WTC11 (cell line): ENCODE measurements around the gene EXOC4. TPM values are rescaled to one million over a fixed set of nuclear protein-coding genes. Genes with fewer than 3 reads are reported as not detected.

Experiments
- ATAC-seq: fragments of 200-7000 bp; cut with Tn5 transposase; 2 replicates; pipeline ENCODE4 v1.10.0; 2021; ENCODE audit warnings: mild to moderate bottlenecking, moderate library complexity
- CTCF ChIA-PET: fragments of 300-600 bp; sonication (Branson Sonifier 250); formaldehyde crosslinking; loops from one replicate; lab custom pipeline; 2021; ENCODE audit warnings: antibody characterized with exemption; lab: Charles Lee
- POLR2A ChIA-PET: fragments of 350-600 bp; sonication (Branson Sonifier 250); formaldehyde crosslinking; loops from one replicate; lab custom pipeline; 2021; ENCODE audit warnings: antibody characterized with exemption; lab: Charles Lee
- DNase-seq: peaks from one replicate; pipeline ENCODE4 v3.0.0; 2021; ENCODE audit warnings: low spot score
- H3K27ac Mint-ChIP-seq: 2 replicates; pipeline ENCODE4 v1.8.0; 2021; ENCODE audit warnings: mixed read lengths
- H3K27me3 Mint-ChIP-seq: 2 replicates; pipeline ENCODE4 v1.8.0; 2021; ENCODE audit warnings: low read depth, mild to moderate bottlenecking, moderate library complexity, mixed read lengths
- H3K36me3 Mint-ChIP-seq: 2 replicates; pipeline ENCODE4 v1.8.0; 2021; ENCODE audit warnings: mixed read lengths
- H3K4me1 Mint-ChIP-seq: 2 replicates; pipeline ENCODE4 v1.8.0; 2022; ENCODE audit warnings: mixed read lengths
- H3K4me3 Mint-ChIP-seq: 2 replicates; pipeline ENCODE4 v1.8.0; 2021; ENCODE audit warnings: mild to moderate bottlenecking, moderate library complexity, mixed read lengths
- H3K9me3 Mint-ChIP-seq: 2 replicates; pipeline ENCODE4 v1.8.0; 2021; ENCODE audit warnings: mixed read lengths
- ELF4 ChIP-seq: sonication (generic); formaldehyde crosslinking; IDR thresholded peaks from 2 replicates; pipeline ENCODE4 v1.8.1; 2022; ENCODE audit warnings: low read depth, mild to moderate bottlenecking, moderate library complexity, missing genetic modification reagents
- KAT7 ChIP-seq: sonication (generic); formaldehyde crosslinking; IDR thresholded peaks from 2 replicates; pipeline ENCODE4 v1.8.1; 2023; ENCODE audit warnings: missing genetic modification reagents, mild to moderate bottlenecking, borderline replicate concordance
- NR1H2 ChIP-seq: sonication (generic); formaldehyde crosslinking; IDR thresholded peaks from 2 replicates; pipeline ENCODE4 v1.9.0; 2021; ENCODE audit warnings: mild to moderate bottlenecking, moderate library complexity, missing genetic modification reagents
- TEAD1 ChIP-seq: sonication (generic); formaldehyde crosslinking; IDR thresholded peaks from 2 replicates; pipeline ENCODE4 v1.8.0; 2022; ENCODE audit warnings: mild to moderate bottlenecking, missing genetic modification reagents
- ZNF317 ChIP-seq: sonication (generic); formaldehyde crosslinking; IDR thresholded peaks from 2 replicates; pipeline ENCODE4 v1.8.1; 2023; ENCODE audit warnings: low read depth, mild to moderate bottlenecking, moderate library complexity, missing genetic modification reagents, borderline replicate concordance
- ZNF416 ChIP-seq: fragments of 250-450 bp; sonication (Bioruptor Pico); IDR thresholded peaks from 2 replicates; pipeline ENCODE4 v1.9.0; 2021; ENCODE audit warnings: mild to moderate bottlenecking, inconsistent platforms
- total RNA-seq: library from RNA; stranded (reverse); gene quantifications from 3 replicates; pipeline ENCODE4 v1.2.3, GENCODE V29; 2021
- TF ChIP-seq, protein P1 (sequence below): fragments of 250-450 bp; sonication (Bioruptor Pico); IDR thresholded peaks from 2 replicates; pipeline ENCODE4 v1.9.0; 2021; ENCODE audit warnings: mild to moderate bottlenecking, borderline replicate concordance
- TF ChIP-seq, protein P2 (sequence below): sonication (generic); formaldehyde crosslinking; IDR thresholded peaks from 2 replicates; pipeline ENCODE4 v1.8.0; 2023; ENCODE audit warnings: missing genetic modification reagents, mild to moderate bottlenecking, borderline replicate concordance
- TF ChIP-seq, protein P3 (sequence below): fragments of 200-600 bp; IDR thresholded peaks from 2 replicates; pipeline ENCODE4 v1.8.0; 2022; ENCODE audit warnings: antibody characterized with exemption
- TF ChIP-seq, protein P4 (sequence below): fragments of 250-450 bp; sonication (Bioruptor Pico); IDR thresholded peaks from 2 replicates; pipeline ENCODE4 v1.9.0; 2021; ENCODE audit warnings: mild to moderate bottlenecking
- TF ChIP-seq, protein P5 (sequence below): fragments of 250-450 bp; sonication (Bioruptor Pico); IDR thresholded peaks from 2 replicates; pipeline ENCODE4 v1.9.0; 2021; ENCODE audit warnings: moderate library complexity, mild to moderate bottlenecking, inconsistent platforms, borderline replicate concordance
- TF ChIP-seq, protein P6 (sequence below): fragments of 250-450 bp; sonication (Bioruptor Pico); conservative IDR thresholded peaks from 2 replicates; pipeline ENCODE4 v1.9.0; 2021; ENCODE audit warnings: mild to moderate bottlenecking

EXOC4 gene
- total RNA-seq, 1 experiment from 2014 or later: 62.0 TPM

DNA sequence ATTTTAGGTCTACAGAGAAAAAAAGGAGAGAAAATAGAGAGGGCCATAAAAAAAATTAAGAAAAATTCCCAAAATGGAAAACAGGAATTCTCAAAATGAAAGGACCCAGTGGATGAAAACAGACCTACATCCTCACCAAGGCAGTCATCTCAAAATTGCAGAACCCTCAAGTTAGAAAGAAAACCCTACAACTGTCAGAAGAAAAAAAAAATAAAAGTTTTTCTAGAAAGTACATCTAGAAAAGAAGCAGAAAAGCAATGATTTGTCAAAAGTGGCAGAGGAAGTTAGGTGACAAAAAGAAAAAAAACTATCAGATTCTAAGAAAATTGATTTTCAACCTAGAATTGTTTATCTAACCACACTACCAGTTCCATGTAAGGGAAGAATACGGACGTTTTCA is 706.6 kb downstream of the EXOC4 start:
- DNase-seq (no peak), ATAC-seq (no peak)
- peaks cover 25% of the 10 kb centered on the region for H3K4me1 Mint-ChIP-seq
- POLR2A ChIA-PET: no interaction called here
- peaks cover 11% of the 10 kb centered on the region for H3K36me3 Mint-ChIP-seq
- H3K4me3 Mint-ChIP-seq: no peak overlapping the region
- H3K9me3 Mint-ChIP-seq: peaks cover 10% of the 10 kb centered on the region
- H3K27me3 Mint-ChIP-seq: no peaks in the 10 kb centered on the region
- TF ChIP-seq, protein P1, sequence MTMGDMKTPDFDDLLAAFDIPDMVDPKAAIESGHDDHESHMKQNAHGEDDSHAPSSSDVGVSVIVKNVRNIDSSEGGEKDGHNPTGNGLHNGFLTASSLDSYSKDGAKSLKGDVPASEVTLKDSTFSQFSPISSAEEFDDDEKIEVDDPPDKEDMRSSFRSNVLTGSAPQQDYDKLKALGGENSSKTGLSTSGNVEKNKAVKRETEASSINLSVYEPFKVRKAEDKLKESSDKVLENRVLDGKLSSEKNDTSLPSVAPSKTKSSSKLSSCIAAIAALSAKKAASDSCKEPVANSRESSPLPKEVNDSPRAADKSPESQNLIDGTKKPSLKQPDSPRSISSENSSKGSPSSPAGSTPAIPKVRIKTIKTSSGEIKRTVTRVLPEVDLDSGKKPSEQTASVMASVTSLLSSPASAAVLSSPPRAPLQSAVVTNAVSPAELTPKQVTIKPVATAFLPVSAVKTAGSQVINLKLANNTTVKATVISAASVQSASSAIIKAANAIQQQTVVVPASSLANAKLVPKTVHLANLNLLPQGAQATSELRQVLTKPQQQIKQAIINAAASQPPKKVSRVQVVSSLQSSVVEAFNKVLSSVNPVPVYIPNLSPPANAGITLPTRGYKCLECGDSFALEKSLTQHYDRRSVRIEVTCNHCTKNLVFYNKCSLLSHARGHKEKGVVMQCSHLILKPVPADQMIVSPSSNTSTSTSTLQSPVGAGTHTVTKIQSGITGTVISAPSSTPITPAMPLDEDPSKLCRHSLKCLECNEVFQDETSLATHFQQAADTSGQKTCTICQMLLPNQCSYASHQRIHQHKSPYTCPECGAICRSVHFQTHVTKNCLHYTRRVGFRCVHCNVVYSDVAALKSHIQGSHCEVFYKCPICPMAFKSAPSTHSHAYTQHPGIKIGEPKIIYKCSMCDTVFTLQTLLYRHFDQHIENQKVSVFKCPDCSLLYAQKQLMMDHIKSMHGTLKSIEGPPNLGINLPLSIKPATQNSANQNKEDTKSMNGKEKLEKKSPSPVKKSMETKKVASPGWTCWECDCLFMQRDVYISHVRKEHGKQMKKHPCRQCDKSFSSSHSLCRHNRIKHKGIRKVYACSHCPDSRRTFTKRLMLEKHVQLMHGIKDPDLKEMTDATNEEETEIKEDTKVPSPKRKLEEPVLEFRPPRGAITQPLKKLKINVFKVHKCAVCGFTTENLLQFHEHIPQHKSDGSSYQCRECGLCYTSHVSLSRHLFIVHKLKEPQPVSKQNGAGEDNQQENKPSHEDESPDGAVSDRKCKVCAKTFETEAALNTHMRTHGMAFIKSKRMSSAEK (CRISPR knock-in tag): no peak
- TF ChIP-seq ZNF416 (CRISPR knock-in tag): no peak
- TF ChIP-seq ELF4 (CRISPR knock-in tag): no peak
- TF ChIP-seq, protein P2, sequence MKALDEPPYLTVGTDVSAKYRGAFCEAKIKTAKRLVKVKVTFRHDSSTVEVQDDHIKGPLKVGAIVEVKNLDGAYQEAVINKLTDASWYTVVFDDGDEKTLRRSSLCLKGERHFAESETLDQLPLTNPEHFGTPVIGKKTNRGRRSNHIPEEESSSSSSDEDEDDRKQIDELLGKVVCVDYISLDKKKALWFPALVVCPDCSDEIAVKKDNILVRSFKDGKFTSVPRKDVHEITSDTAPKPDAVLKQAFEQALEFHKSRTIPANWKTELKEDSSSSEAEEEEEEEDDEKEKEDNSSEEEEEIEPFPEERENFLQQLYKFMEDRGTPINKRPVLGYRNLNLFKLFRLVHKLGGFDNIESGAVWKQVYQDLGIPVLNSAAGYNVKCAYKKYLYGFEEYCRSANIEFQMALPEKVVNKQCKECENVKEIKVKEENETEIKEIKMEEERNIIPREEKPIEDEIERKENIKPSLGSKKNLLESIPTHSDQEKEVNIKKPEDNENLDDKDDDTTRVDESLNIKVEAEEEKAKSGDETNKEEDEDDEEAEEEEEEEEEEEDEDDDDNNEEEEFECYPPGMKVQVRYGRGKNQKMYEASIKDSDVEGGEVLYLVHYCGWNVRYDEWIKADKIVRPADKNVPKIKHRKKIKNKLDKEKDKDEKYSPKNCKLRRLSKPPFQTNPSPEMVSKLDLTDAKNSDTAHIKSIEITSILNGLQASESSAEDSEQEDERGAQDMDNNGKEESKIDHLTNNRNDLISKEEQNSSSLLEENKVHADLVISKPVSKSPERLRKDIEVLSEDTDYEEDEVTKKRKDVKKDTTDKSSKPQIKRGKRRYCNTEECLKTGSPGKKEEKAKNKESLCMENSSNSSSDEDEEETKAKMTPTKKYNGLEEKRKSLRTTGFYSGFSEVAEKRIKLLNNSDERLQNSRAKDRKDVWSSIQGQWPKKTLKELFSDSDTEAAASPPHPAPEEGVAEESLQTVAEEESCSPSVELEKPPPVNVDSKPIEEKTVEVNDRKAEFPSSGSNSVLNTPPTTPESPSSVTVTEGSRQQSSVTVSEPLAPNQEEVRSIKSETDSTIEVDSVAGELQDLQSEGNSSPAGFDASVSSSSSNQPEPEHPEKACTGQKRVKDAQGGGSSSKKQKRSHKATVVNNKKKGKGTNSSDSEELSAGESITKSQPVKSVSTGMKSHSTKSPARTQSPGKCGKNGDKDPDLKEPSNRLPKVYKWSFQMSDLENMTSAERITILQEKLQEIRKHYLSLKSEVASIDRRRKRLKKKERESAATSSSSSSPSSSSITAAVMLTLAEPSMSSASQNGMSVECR (CRISPR knock-in tag): no peak
- TF ChIP-seq ZNF317 (CRISPR knock-in tag): no peak
- TF ChIP-seq TEAD1: no peak
- TF ChIP-seq, protein P3, sequence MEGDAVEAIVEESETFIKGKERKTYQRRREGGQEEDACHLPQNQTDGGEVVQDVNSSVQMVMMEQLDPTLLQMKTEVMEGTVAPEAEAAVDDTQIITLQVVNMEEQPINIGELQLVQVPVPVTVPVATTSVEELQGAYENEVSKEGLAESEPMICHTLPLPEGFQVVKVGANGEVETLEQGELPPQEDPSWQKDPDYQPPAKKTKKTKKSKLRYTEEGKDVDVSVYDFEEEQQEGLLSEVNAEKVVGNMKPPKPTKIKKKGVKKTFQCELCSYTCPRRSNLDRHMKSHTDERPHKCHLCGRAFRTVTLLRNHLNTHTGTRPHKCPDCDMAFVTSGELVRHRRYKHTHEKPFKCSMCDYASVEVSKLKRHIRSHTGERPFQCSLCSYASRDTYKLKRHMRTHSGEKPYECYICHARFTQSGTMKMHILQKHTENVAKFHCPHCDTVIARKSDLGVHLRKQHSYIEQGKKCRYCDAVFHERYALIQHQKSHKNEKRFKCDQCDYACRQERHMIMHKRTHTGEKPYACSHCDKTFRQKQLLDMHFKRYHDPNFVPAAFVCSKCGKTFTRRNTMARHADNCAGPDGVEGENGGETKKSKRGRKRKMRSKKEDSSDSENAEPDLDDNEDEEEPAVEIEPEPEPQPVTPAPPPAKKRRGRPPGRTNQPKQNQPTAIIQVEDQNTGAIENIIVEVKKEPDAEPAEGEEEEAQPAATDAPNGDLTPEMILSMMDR: no peak
- TF ChIP-seq, protein P4, sequence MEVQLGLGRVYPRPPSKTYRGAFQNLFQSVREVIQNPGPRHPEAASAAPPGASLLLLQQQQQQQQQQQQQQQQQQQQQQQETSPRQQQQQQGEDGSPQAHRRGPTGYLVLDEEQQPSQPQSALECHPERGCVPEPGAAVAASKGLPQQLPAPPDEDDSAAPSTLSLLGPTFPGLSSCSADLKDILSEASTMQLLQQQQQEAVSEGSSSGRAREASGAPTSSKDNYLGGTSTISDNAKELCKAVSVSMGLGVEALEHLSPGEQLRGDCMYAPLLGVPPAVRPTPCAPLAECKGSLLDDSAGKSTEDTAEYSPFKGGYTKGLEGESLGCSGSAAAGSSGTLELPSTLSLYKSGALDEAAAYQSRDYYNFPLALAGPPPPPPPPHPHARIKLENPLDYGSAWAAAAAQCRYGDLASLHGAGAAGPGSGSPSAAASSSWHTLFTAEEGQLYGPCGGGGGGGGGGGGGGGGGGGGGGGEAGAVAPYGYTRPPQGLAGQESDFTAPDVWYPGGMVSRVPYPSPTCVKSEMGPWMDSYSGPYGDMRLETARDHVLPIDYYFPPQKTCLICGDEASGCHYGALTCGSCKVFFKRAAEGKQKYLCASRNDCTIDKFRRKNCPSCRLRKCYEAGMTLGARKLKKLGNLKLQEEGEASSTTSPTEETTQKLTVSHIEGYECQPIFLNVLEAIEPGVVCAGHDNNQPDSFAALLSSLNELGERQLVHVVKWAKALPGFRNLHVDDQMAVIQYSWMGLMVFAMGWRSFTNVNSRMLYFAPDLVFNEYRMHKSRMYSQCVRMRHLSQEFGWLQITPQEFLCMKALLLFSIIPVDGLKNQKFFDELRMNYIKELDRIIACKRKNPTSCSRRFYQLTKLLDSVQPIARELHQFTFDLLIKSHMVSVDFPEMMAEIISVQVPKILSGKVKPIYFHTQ (CRISPR knock-in tag): no peak
- TF ChIP-seq, protein P5, sequence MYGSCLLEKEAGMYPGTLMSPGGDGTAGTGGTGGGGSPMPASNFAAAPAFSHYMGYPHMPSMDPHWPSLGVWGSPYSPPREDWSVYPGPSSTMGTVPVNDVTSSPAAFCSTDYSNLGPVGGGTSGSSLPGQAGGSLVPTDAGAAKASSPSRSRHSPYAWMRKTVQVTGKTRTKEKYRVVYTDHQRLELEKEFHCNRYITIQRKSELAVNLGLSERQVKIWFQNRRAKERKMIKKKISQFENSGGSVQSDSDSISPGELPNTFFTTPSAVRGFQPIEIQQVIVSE (CRISPR knock-in tag): no peak
- no peak for TF ChIP-seq NR1H2 (CRISPR knock-in tag)
- TF ChIP-seq, protein P6, sequence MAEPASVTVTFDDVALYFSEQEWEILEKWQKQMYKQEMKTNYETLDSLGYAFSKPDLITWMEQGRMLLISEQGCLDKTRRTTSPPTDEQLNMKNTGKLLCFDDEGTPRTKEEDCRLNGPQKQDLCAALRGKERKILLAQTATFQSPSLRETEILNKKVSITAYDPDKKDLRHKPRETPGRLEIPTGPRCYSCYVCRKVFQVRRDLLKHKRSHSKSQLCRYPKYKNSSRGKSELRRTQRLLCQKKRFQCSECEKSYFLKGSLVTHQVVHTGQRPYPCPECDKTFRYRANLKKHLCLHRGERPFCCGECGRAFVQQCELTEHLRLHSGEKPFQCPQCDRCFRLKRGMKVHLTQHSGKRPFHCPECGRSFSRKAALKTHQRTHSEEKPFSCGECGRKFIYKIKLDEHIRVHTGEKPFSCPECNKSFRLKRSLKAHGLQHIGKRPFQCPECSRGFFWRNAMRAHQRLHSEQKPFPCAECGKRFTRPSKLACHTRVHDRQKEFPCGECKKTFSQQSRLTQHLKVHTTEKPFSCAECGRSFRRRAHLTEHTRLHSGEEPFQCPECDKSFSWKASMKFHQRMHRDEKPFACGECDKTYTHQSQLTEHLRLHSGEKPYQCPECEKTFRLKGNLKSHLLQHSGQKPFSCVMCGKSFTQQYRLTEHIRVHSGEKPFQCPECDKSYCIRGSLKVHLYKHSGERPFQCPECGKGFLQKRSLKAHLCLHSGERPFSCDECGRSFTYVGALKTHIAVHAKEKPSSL: no peak
- no peak for TF ChIP-seq KAT7 (CRISPR knock-in tag)
- TF ChIP-seq, all 79 proteins: peak for 0
- H3K27ac Mint-ChIP-seq: no peak overlapping the region; the same call in 1 of the 2 replicates
- CTCF ChIA-PET: no interaction called here
